Coronary artery (tissue), 2 donors: ENCODE measurements around the gene ZDHHC17.

Experiments
- DNase-seq: peaks from one replicate; pipeline ENCODE4 v3.0.0-alpha.2; 2017; ENCODE audit warnings: low spot score
- H3K27ac ChIP-seq, 2 donors: fragments of 200-600 bp; sonication (generic); one replicate each; pipeline ENCODE4 v1.5.1; 2016 to 2019
- H3K4me3 ChIP-seq: fragments of 200-600 bp; sonication (generic); 2 replicates; pipeline ENCODE4 v1.5.1; 2016; ENCODE audit warnings: mild to moderate bottlenecking, moderate library complexity
- CTCF ChIP-seq: fragments of 200-600 bp; sonication (generic); IDR thresholded peaks from one replicate; pipeline ENCODE4 v1.5.1; 2019; ENCODE audit warnings: antibody characterized with exemption

ZDHHC17 gene

GRCh38 chr12:76891609-76892008, 127.7 kb downstream of the ZDHHC17 start:
- TF ChIP-seq CTCF, result no peak
- DNase-seq, result no peak
- Histone ChIP-seq H3K4me3 (no peak overlapping the region), H3K27ac (no peak overlapping the region)

- Histone ChIP-seq H3K4me3 (no peak overlapping the region), H3K27ac (no peak overlapping the region)
- no peak for DNase-seq
- TF ChIP-seq CTCF, result no peak
Observed at GRCh38 chr12:76895796-76896195, 131.9 kb downstream of the ZDHHC17 start.

GRCh38 chr12:76896274-76896673, 132.4 kb downstream of the ZDHHC17 start:
- TF ChIP-seq CTCF, result no peak

GRCh38 chr12:76898442-76898841, 134.5 kb downstream of the ZDHHC17 start:
- DNase-seq, result no peak
- Histone ChIP-seq H3K4me3 (no peak overlapping the region), H3K27ac (no peak overlapping the region)
- TF ChIP-seq CTCF, result no peak

More at GRCh38 chr12:76896274-76896673, 132.4 kb downstream of the ZDHHC17 start:
- Histone ChIP-seq H3K4me3 (no peak overlapping the region), H3K27ac (no peak overlapping the region)
- DNase-seq, result no peak

- TF ChIP-seq CTCF, result no peak
- Histone ChIP-seq H3K4me3 (no peak overlapping the region), H3K27ac (no peak overlapping the region)
- DNase-seq, result no peak
Observed at GRCh38 chr12:76899522-76899921, 135.6 kb downstream of the ZDHHC17 start.

GRCh38 chr12:76901628-76902380, 137.9 kb downstream of the ZDHHC17 start:
- no peak overlapping the region for H3K4me3 ChIP-seq

More at GRCh38 chr12:76901628-76902380, 137.9 kb downstream of the ZDHHC17 start:
- no peak for TF ChIP-seq CTCF
- no peak for DNase-seq
- H3K27ac ChIP-seq, result no peak overlapping the region
